GM12892 (cell line): ENCODE data around the gene ESRRA.

Source experiments
- POLR2A ChIP-seq: IDR thresholded peaks from 2 replicates; pipeline ENCODE4 v1.6.1; 2011; ENCODE audit warnings: low read depth, low read length, control low read depth
- POLR2AphosphoS5 ChIP-seq: IDR thresholded peaks from 2 replicates; pipeline ENCODE4 v1.6.1; 2011; ENCODE audit warnings: low read depth, low read length, control low read depth
- TAF1 ChIP-seq: IDR thresholded peaks from 2 replicates; pipeline ENCODE4 v1.6.1; 2011; ENCODE audit warnings: low read depth, mild to moderate bottlenecking, control low read depth, low read length, borderline replicate concordance

DNA sequence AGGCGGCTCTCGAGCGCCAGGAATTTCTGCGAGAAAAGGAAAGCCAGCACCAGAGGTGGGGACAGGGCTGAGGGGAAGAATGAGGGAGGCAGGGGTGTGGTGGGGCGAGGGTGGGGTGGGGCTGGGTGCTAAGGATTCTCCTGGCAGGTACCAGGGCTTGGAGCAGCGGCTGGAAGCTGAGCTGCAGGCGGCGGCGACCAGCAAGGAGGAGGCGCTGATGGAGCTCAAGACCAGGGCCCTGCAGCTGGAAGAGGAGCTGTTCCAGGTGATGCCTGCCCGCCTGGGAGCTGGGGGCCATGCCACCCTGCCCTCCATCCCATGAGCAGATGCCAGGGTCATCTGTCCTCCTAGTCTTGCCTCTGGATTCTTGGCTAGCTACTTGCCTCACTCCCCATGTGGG, 44.1 kb downstream of the ESRRA start:
- TF ChIP-seq POLR2A (no peak), POLR2AphosphoS5 (no peak), TAF1 (no peak)
